Upper lobe of left lung (tissue), 4 donors: ENCODE results near the gene NUP85.

Experiments used
- CTCF ChIP-seq, 6 experiments: fragments of 450-650 bp in 4 of 6; fragments of 200-600 bp in 2 of 6; sonication (generic) in 2 of 6; IDR thresholded peaks; one replicate each; pipeline ENCODE4 v1.5.1; 2016 to 2019; ENCODE audit warnings: antibody characterized with exemption in 6 of 6
- EP300 ChIP-seq, 4 donors: sonication (generic); formaldehyde crosslinking; IDR thresholded peaks; one replicate each; pipeline ENCODE4 v1.5.1; 2017; ENCODE audit warnings: antibody characterized with exemption in 4 of 4, control low read depth in 2 of 4
- POLR2A ChIP-seq, 4 donors: fragments of 450-650 bp; IDR thresholded peaks; one replicate each; pipeline ENCODE4 v1.5.1; 2016 to 2017; ENCODE audit warnings: antibody characterized with exemption in 4 of 4, mild to moderate bottlenecking in 2 of 4
- POLR2AphosphoS5 ChIP-seq, 2 donors: sonication (generic); formaldehyde crosslinking; IDR thresholded peaks; one replicate each; pipeline ENCODE4 v1.5.1; 2017; ENCODE audit warnings: antibody characterized with exemption in 2 of 2

GRCh38 chr17:75240394-75241142 lies 35.1 kb downstream of the NUP85 start:
- TF ChIP-seq POLR2AphosphoS5 (IDR thresholded peaks at IDR 0.05) (no peak), POLR2A (IDR thresholded peaks at IDR 0.05) (no peak), EP300 (IDR thresholded peaks at IDR 0.05) (no peak), CTCF (IDR thresholded peaks at IDR 0.05) (peak in 4 of 6 experiments; percentile 19 to 48 (median 40))
